ENCODE data around the gene RGP1.

Gene RGP1

DNA sequence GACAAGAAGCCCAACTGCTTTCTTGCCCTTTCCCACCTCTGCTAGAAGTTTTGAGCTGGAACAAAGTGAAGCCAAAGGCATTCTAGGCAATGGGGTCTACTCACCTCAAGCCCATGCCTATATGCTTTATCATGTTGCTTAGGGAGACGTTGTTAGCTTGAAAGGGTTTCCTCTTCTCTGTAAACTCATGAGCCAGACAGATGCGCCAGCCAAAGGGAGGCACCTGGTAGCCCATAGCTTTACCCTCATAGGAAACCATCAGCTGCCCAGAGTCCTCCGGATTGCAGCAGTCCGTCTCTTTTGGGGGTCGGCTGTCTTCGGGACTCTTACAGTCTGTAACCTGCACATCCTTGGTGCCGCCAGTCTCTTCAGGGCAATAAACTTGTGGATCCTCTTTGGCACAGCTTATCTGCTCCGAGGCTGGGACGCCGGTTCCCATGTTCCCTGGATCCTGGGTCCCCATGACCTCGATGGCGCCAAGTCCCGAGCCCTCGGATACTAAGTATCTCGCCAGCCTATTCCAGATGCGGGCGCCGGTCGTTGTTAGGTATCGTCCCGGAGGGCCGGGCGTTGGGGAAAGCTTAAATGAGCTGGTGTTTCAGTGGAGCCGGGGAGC lies 737 bp upstream of the RGP1 start:
- no peak for DNase-seq

DNA sequence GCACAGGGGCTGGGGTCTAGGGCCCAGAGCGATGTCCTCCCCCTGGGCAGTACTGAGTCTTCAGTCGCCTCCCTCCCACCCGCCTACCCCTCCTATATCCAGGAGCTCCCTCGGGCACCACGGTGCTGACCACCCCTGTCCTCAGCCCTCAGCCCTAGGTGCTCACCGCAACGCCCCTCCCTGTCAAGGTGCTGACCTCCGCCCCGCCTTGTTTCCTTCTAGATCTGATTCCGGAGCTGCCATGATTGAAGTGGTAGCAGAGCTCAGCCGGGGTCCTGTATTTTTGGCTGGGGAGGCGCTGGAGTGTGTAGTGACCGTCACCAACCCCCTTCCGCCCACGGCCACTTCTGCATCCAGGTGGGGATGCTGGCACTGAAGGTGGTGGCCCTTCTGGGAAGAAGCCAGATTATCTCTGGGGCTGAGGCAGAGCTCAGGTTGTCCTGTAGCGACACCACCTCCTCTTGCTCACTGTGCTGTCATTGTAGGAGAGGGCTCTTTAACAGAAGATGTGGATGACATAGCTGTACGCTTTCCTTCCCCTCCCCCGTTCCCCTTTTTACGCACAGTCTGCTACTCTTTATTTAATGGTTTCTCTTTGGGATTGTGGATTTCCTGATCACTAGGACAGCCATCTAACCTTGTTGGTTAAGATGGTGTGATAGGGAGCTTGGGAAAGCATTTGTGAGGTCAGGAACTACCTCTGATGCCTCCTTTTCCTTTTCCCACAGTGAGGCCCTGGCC lies 598 bp downstream of the RGP1 start:
- DNase-seq = peak; percentile 45

DNA sequence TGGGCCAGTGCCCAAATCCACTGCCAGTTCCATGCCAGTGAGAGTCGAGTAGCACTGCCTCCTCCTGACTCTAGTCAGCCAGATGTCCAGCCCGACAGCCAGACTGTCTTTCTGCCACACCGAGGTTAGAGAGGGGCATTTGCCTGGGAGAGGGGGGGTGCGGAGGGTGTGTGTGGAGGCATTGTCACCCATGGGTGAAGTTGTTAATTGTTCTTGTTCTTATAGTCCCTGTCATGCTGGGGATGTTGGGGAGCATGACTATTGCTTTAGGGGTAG lies 1.1 kb downstream of the RGP1 start:
- DNase-seq = no peak

DNA sequence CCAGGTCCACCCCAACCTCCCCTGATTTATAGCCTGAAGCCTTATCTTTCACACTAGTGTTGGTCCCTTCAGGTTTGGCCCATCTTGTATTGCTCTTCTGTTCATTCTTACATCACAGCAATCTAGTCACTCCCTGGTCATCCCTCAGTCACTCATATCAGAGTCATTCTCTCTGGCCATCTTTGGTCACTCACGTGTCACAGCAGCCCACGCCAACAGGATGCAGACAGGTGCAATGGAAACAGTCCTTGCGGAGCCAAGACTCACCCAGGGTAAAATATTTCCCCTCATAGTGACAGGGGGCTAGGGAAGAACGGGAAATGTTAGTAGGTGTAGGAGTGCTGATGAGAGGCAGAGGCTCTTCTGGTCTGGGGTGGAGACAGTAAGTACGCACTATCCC lies 4.4 kb downstream of the RGP1 start:
- no peak for DNase-seq

DNA sequence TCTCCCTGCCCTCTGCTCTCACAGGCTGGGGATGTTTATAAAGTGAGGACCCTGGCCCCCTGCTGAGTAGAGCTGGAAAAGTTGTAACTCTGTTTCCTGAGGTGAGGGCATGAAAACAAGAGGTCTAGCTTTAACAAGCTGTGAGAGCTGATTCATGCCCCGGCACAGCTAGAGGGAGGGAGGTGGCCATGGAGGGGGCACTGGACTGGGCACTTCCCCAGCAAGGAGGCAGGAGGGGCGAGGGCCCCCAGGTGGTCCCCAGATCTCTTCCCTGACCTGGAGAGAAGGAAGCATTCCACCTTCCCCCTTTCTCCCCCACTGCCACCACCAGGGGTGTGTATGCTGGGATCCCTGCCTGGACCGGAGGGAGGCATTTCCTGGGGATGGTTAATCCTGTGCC lies 5.2 kb downstream of the RGP1 start, which contains the start of gene MSMP:
TSS of gene MSMP (minus strand) at position 13 of the 400 bp plus-strand sequence. CDS start 147 bp downstream, outside the sequence.
- DNase-seq = no peak

DNA sequence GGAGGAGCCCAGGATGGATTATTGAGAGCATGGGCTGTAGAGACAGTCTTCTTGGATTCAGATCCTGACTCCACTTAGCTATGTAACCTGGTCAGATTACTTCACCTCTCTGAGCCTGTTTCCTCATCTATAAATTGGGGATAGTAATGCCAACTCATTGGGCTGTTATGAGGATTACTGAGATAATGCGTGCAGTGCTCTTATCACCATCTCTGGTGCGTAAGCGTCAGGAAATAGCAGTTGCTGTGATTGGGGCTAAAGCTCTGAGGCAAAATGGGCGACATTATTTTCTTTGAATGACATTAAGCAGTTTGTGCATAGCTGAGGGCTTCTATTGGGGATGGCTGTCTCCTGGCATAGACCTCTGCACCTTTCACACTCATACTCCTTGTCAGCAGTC lies 6.0 kb downstream of the RGP1 start:
- DNase-seq = no peak

DNA sequence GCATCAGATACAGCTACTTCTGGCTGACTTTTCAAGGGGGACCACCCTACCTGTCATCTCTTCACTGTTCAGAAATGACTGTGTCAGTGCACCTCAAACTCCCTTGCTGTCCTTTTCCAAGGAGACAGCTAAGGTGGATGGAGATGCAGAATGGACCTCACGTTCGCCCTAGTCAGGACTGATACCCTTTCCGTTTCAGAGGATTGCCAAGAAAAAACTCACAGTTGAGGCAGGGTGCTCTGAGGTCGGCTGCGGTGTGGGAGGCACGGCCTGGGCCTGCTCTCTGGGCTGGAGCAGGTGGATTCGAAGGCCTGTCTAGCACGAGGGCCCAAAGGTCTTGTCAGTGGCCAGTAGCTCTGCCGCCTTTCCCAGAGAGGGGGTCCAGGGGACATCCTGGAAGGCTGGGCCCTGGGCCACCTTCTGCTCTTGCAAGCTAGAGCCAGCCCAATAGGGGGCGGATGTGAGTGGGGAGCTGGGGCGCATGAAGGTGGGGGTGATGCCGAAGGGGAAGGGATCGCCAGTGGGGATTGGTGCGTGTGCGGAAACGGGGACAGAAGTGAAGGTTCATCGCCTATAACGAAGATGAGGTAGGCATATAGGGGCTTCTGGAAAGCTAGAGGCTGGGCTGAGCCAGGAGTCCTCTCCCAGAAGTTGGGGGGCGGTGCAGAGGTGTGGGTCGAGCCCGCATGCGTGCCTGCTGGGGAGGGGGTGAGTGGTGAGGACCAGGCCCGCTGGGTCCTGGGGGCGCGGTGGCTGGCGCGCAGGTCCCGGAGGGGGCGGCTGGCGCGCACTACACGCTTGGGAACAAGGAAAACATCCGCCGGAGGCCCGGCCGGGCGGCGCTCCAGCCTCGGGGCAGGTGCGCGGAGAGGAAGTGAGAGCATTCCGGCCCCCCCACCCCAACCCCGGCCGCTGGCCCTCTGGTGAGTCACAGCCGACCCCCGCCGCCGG lies 7.5 kb downstream of the RGP1 start:
- peak; percentile 46 for DNase-seq

DNA sequence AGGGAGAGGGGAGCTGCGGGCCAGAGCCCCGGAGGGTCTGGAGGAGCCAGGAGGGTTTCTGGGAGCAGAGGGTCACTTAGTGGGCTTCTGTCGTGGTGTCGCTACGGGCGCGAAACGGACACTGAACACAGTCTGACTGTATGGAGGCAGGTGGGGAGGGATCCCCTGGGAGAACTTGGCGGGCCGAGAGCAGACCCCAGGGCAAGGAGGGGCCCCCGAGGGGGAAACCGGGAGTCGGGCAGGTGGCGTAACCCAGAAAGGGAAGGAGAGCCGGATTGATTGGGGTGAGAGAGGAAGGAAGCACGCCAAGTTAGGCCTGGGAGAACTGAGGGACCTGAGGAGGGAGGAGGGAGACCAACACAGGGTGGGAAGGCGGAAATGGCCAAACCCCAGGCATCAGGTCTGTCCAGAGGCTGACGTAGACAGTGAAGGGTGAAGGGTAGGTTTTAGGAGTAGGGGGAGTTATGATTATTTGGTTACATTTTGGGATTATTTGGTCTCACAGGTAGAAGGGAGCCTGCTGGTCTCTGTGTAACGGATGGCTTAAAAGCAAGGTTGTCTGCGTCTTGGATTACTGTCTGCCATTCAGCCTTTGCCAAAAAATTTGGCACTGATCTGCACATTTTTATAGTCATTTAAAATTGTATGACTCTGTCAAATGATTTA lies 8.3 kb downstream of the RGP1 start:
- no peak for DNase-seq

DNA sequence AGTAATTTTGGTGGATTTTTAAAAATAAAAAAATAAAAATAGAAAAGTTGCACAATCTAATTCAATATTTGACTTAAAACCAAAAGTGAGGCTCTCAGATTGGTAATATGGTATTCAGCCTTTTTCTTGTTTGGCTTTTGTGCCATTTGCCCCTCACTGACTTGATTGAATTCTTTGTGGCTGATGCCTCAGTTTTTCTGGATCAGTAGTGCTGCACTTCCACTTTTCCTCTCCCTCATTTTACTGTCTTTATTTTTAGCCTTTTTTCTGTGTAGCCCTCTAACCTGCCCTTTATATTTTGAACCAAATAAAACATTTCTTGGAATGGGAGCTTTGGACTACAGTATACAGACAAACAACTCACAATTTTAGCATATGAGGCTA lies 8.8 kb downstream of the RGP1 start:
- DNase-seq = no peak

DNA sequence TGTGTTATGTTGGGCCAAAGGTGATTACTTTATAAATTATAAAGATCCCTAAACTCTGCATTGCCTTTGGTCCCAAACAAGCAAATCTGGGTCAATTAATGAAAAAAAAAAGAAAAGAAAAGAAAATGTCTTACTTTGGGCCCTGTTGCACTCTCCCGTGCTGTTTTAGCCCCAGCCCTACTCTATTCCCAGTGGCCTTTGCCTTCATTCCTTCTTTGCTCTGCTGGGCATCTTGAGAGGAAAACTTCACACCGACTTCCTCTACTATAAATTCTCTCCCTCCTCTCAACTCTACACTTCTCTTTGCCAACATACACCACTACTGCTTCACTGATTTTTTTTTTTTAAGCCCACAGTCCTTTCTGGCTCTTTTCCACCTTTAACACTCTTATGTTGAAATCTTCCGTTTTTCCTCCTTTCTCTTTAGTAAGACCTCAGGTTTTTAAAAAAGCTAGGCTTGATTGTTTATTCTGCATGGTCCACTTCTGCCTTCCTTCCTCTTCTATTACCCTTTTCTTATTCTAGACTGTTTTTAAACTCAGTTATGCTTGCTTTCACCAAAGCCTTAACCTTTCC lies 9.5 kb downstream of the RGP1 start:
- no peak for DNase-seq

DNA sequence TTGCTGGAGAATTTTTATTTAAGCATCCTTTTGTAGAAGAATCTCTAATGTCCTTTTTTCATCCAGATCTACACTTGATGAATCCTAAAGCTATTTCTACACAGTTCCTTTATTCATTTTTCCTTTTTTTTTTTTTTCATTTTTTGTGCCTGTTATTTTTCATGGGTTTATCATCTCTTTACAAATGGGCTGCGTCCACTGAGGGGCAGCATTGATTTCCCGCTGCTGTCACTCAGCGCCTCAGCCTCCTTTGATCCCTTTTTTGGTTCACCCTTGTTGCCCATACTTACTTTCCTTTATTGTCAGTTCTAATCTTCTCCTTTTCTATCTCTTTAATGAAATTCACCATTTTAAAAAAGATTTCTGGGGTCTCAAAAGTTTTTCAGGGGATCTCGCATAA lies 10.7 kb downstream of the RGP1 start:
- no peak for DNase-seq

DNA sequence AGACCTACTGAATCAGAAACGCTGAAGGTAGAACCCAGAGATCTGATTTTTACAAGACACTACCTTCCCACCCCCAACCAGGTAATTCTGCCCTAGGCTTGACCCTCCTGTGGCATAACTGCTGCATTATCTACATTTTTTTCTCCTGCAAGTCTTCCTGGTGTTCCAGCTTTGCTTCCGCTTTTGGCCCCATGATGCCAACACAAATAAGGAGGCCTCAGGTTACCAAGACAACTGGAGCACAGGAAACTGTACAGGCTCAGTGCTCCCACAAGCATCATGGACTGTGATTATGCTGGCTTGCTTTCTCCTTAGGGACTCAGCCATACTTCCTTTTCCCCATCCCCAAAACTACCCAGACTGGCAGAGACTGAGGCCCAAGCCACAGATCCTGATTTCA lies 11.6 kb downstream of the RGP1 start:
- DNase-seq = no peak

DNA sequence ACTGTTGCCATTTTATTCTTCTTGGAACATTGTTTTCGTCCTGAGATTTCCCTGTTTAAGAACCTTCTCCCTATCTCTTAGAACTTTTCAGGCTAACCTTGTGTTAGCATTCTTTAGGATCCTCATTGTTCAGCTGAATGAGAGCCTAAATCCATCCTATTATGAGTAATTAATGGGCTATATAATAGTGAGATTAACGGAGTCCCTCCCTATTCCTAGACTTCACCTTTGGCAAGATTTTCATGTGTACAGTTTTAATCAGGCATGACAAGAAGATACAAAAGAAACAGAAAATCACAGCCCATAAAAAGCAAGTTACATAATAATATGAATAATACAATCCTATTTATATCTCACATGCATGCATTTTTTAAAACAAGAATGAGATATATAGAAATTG lies 14.1 kb downstream of the RGP1 start:
- no peak for DNase-seq

DNA sequence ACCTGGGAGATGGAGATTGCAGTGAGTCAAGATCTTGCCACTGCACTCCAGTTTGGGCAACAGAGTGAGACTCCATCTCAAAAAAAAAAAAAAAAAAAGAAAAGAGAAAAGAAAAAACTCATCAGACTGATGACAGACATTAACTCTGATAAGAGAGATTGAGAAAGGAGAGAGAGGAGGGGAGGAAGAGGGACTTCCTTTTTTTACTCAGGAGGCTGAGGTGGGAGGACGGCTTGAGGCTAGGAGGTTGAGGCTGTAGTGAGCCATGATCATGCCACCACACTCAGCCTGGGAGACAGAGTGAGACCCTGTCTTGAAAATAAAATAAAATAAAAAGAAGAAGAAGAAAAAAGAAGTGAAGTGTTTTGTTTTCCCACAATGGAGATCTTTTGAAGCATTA lies 14.7 kb downstream of the RGP1 start:
- no peak for DNase-seq

DNA sequence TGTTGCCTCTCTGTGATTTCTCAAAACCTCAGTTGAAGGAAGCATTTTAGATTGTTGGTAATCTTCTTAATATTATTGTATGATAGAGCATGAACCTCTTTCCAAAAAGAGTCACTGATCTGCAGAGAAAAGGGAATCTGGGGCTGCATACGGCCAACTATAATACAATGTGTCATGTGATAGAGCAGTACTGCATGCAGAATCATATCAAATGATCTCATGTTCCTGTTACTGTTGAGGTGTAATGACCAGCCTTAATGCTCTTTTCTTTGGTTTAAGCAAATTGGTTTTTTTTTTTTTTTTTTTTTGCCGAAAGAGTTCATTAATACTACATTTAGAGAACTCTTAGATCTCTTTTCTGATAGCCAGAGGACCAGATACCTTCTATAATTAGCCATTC lies 17.9 kb downstream of the RGP1 start:
- no peak for DNase-seq

DNA sequence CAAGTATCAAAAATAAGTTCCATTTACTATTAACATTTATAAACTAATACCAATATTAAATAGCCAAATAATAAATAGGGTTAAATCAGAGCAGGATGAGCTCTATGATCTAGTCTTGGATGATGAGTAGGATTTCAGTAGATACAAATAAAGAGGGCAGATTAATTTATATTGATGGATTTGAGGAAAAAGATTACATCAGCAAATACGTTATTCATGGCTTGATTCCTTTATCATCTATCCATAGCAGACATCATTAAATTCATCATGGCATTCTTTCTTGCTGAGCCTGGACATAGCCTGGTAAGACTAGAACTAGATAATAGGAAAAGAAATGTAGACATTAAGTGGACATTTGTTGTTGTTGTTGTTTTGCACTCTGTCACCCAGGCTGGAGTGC lies 18.4 kb downstream of the RGP1 start:
- no peak for DNase-seq

DNA sequence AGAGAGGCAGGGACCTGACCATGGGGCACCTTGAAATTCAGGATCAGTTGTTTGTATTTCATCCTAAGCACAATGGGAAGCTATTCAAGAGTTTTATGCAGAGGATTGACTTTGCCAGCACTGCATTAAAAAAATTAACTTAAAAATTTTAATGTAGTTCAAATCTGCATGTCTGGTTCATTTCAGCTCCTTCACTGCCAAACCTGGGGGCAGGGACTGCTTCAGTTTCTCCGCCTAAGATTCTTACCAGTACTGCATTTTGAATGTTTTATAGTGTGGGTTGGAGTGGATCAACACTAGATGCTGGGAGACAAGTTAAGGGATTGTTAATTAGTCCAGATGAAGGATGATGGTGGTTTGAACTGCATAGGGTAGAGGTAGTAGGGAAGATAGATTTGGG lies 20.7 kb downstream of the RGP1 start:
- DNase-seq = no peak

DNA sequence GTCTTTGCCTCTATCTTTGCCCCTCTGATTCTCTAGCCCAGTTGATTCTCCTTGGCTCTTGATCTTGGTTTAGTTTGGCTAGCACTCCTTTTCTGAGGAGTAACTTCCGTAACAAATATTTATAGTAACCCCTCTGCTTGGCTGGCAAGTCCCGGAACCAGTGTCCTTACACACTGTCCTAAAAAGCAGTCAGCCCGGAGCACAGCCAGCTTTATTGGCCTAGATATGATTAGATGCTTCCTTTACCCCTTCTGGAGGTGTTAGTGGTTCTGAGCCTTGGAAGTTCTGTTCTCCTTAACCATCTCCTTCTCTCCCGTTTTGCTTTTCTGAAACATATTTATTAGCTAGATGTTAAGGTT lies 22.0 kb downstream of the RGP1 start:
- DNase-seq = no peak

DNA sequence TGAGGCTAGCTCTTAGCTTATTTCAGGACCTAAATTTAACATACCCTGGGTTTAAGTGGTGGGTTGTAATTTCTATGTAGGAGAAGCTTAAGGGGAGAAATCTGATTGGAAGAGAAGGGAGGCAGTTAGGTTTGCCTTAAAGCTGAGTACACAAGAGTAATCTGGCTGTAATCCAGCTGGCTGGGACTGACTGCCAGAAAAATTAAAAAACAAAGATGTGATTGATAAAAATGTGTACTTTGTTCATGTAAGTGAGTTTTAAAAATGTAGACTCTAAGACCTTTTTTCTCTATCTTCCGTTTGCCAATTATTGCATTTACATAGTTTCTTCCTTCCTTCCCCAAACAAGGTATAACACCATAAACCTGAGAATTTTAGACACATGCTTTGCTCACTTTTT lies 22.4 kb downstream of the RGP1 start:
- DNase-seq = no peak

DNA sequence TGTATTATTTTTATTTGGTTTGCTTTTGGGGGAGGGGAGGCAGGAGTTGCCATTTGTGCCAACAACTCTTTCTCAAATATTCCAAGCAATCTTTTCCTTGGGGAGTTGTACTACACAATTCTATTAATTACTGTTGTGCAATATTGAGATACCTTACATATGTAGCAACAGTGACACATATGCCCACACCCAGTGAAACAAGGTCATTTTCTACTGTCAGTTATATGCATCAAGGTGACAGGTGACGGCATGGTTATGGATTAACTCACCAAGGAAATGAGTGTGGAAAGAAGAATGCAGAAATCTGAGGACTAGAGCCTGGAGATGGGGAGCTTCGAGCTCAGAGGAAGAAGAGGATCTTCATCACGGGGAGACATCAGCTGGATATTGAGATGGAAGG lies 22.9 kb downstream of the RGP1 start:
- DNase-seq = no peak

DNA sequence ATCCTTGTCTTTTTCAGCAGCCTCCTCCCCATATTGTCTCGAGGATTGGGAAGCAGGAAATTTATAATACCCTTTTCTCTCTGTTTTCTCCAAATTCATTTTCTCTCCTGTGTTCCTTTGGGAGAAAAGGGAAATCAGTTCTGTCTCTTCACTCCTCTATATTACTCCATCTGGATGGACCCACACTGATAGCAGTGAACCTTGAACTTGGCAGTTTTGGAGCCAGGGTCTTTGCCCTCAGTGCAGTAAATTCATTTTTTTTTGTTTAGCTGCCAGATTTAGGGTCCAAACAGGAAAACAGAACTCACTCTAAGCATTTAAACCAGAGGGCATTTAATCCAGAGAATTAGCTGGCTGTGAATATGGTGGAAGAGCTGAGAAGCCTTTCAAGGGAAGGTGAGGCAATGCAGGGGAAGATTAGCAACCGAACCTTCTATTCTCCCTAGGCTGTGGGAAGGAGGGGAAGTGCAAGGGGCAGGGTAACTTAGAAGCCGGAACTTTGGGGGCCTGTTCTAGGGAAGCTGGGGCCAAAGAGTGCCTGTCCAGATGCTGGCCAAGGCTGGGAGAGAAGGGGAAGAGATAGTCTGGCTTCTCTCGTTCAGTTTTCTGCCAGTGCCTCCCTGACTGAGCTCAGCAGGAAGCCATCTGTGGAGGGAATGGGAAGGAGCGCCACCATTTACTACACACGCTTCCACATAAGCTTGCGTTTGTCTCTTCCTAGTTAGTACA lies 26.0 kb downstream of the RGP1 start:
- DNase-seq = no peak

DNA sequence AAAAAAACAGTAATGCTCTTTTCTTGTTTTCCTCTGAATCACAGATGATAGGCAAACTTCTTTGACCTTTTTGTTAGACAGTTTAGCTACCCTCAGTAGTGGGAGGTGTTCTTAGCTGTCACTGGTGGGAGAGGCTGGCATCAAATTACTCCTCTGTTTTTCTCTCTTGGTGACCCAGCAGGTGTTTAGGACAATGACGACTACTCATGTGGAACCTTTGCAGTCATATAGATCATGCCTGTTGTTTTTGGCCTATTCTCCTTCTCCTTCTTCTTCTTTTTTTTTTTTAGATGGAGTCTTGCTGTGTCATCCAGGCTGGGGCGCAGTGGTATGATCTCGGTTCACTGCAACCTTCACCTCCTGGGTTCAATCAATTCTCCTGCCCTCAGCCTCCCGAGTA lies 26.9 kb downstream of the RGP1 start:
- no peak for DNase-seq

DNA sequence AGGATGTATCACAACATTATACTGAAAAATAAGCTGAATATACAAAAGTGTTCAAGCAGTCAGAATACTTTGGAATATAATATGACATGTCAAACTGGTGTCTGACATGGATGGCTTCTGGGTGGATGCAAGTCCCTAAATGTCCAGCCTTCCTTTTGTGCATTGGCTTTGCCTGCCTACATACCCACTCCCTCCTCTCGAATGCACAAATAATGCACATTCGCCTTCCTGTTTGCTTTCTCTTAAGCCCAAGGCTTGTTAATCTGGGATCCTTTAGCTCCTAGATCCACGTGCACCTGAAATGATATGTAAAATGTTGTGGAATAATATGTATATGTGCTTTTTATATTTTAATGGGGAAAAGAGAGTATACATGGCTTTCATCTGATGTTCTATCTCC lies 29.4 kb downstream of the RGP1 start:
- no peak for DNase-seq
